ENCODE data around the gene STARD9.
A peak's percentile ranks its signal among the peaks of the same experiment; 100 is the strongest.

Gene STARD9

DNA sequence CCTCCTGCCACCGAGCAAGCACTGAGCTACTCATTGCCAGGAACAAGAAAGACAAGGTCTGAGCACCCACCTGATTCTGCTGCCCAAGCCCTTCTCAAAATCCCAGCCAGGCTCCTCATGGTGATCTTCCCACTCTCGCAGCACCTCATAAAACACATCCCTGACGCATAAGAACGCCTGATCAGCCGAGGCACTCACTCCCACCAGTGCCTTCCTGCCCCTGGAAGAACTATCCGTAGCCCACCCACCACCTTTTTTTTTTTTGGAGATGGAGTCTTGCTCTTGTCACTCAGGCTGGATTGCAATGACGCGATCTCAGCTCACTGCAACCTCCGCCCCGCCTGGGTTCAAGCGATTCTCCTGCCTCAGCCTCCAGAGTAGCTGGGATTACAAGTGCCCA lies 157.6 kb downstream of the STARD9 start:
- no peak for TF ChIP-seq MYC (IDR thresholded peaks at IDR 0.05; ENCODE audit: low read depth, low read length)
- TF ChIP-seq, protein P1, sequence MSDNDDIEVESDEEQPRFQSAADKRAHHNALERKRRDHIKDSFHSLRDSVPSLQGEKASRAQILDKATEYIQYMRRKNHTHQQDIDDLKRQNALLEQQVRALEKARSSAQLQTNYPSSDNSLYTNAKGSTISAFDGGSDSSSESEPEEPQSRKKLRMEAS (IDR thresholded peaks at IDR 0.05; ENCODE audit: low read depth, low read length): no peak
- TF ChIP-seq POLR2A (IDR thresholded peaks at IDR 0.05; ENCODE audit: extremely low read depth, insufficient read length): no peak
- TF ChIP-seq, protein P2, sequence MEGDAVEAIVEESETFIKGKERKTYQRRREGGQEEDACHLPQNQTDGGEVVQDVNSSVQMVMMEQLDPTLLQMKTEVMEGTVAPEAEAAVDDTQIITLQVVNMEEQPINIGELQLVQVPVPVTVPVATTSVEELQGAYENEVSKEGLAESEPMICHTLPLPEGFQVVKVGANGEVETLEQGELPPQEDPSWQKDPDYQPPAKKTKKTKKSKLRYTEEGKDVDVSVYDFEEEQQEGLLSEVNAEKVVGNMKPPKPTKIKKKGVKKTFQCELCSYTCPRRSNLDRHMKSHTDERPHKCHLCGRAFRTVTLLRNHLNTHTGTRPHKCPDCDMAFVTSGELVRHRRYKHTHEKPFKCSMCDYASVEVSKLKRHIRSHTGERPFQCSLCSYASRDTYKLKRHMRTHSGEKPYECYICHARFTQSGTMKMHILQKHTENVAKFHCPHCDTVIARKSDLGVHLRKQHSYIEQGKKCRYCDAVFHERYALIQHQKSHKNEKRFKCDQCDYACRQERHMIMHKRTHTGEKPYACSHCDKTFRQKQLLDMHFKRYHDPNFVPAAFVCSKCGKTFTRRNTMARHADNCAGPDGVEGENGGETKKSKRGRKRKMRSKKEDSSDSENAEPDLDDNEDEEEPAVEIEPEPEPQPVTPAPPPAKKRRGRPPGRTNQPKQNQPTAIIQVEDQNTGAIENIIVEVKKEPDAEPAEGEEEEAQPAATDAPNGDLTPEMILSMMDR (IDR thresholded peaks at IDR 0.05; ENCODE audit: low read depth, low read length): no peak
- H3K4me3 ChIP-seq (ENCODE audit: low read depth, low read length): no peak overlapping the region
- DNase-seq (ENCODE audit: low read depth): no peak

DNA sequence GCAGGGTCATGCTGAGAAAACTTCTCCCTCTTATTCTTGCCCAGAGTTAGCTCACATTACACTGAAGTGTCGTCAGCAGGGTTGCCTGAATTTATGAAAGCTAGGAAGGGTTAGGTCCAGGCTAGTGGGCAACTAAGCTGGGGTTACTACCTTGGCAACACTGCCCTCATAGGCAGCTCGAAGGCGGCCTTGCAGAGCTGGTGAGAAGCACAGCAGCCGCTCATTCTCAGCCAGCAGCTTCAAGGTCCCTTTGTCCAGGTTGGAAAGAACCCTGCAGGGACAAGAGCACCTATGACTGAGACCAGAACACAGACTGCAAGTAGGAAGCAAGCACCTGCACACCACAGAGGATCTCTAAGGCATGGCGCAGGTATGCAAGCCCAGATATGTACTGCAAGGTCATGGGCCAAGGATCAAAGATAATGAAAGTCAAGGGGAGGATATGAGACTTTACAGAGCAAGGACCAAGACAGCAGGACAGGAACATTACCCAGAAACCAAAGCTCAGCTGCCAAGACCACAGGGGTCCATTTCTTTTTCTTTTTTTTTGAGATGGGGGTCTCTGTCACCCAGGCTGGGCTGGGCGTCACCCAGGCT lies 158.8 kb downstream of the STARD9 start:
- no peak overlapping the region for H3K4me3 ChIP-seq (ENCODE audit: low read depth, low read length)
- TF ChIP-seq MYC (IDR thresholded peaks at IDR 0.05; ENCODE audit: low read depth, low read length) (no peak), POLR2A (IDR thresholded peaks at IDR 0.05; ENCODE audit: extremely low read depth, insufficient read length) (no peak)
- DNase-seq (ENCODE audit: low read depth): no peak

DNA sequence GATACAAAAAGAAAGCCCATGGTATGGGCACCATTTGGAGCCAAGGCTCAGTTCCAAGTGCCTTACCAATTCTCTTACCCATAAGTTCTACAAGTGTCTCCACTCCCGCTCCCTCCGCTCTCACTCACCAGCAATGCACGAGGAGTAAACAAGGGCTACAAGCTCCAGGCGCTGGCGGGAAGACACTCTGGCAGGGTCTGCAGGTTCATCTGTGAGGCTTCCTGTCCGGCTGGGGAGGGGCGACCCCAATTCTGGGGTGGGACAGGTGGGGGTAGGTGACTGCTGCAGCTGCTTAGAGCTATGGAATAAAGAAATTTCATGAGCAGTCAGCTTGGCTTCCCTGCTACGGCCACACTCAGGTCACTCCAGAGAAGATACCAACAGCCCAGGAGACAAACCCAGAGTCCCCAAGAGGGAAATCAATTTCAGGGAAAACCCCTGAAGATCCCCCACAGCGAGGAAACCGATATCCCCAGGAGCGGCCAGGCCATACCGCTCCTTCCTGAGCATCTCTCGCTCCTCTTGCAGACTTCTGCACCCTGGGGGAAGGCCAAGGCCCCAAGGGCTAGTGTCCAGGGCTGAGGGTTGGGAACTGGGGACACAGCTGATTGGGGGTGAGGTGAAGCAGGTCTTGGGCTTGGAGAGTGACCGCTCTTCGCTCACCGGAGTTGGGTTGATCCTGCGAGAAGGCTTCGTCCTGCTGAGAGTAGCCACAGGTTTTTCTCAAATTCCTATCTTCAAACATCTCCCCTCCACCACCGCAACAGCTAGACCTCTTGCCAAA lies 160.2 kb downstream of the STARD9 start:
- no peak for DNase-seq (ENCODE audit: low read depth)
- TF ChIP-seq, protein P1 (IDR thresholded peaks at IDR 0.05; ENCODE audit: low read depth, low read length): no peak
- TF ChIP-seq, protein P2 (IDR thresholded peaks at IDR 0.05; ENCODE audit: low read depth, low read length): no peak
- TF ChIP-seq POLR2A (IDR thresholded peaks at IDR 0.05; ENCODE audit: extremely low read depth, insufficient read length): no peak
- no peak for TF ChIP-seq MYC (IDR thresholded peaks at IDR 0.05; ENCODE audit: low read depth, low read length)
- peak overlapping the region; percentile 67 for H3K4me3 ChIP-seq (ENCODE audit: low read depth, low read length)

DNA sequence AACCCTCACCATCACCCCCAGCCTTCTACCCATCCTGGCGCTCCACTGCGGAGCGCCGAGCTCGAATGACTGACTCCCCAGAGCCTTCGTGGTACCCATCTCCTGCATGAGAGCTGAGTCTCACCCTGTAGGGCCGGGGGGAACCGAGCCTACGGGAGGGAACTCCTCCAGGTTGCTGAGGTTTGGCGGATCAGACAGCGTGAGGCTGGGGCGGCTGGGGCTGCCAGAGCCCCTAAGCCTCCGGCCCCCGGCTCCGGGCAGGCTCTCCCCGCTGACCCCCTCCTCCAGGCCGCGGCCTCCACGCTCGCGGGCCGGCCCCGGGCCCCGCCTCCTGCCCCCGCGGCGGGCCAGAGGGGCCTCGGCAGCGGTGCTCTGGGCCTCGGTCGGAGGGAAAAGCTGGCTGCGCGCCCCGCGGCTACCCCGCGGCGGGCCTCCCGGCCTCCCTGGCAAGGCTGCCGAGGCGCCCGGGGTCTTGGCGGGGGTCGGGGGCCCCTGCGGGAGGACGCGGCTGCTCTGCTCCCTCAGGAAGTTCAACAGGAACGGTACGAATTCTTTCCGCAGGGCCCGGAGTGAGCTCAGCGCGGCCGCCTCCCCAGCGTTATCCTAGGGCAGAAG lies 160.9 kb downstream of the STARD9 start:
- peak overlapping the region; percentile 68 for H3K4me3 ChIP-seq (ENCODE audit: low read depth, low read length)
- peak; percentile 44 for DNase-seq (ENCODE audit: low read depth)
- TF ChIP-seq, protein P2 (IDR thresholded peaks at IDR 0.05; ENCODE audit: low read depth, low read length): no peak
- TF ChIP-seq, protein P1 (IDR thresholded peaks at IDR 0.05; ENCODE audit: low read depth, low read length): no peak
- TF ChIP-seq POLR2A (IDR thresholded peaks at IDR 0.05; ENCODE audit: extremely low read depth, insufficient read length): no peak
- TF ChIP-seq MYC (IDR thresholded peaks at IDR 0.05; ENCODE audit: low read depth, low read length): no peak

DNA sequence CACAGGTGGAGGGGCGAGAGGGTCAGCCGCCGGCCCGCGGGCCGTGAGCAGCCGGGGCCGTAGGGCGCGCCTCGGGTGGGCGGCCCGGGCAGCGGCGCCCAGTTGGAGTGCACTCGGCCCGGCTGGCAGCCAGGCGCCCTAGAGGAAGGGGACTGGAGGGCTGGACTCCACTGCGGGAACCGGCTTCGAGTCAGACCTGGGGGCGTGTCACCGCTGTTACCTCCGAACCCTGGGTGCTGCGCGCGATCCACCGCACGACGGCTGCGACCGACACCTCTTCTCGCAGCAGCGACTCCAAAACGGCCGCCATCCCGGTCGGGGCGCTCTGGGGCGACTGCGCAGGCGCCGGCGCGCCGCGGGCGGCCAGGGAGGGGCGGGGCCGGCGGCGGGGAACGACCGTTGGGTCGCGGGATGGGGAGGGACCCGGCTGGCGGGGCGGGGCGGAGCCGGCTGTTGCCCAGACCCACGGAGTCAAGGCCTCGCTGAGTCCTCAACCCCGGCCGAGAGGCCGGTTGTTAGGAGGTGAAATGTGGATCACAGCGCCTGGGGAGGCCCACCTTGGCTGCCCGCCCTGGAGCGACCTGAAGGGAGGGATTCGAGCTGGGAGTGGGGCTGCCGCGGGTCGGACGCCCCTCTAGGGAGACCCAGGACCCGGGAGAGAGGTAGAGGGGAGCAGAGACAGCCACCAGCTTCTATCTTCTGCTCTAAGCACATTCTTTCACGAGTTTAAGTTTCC lies 161.6 kb downstream of the STARD9 start, which contains the start of gene CDAN1:
TSS of gene CDAN1 (minus strand) at position 336 of the 736 bp plus-strand sequence. CDS start at position 310, 26 bp downstream.
- TF ChIP-seq, protein P2 (IDR thresholded peaks at IDR 0.05; ENCODE audit: low read depth, low read length): no peak
- TF ChIP-seq POLR2A (IDR thresholded peaks at IDR 0.05; ENCODE audit: extremely low read depth, insufficient read length) (peak; percentile 95), MYC (IDR thresholded peaks at IDR 0.05; ENCODE audit: low read depth, low read length) (no peak)
- TF ChIP-seq, protein P1 (IDR thresholded peaks at IDR 0.05; ENCODE audit: low read depth, low read length): no peak
- peak; percentile 89 for DNase-seq (ENCODE audit: low read depth)

More for the DNA sequence above, 161.6 kb downstream of the STARD9 start, which contains the start of gene CDAN1:
- peak within 1 kb of the TSS; percentile 68 for H3K4me3 ChIP-seq (ENCODE audit: low read depth, low read length)
